GM12878 (cell line): ENCODE data around the gene RHOG. TPM values are rescaled to one million over a fixed set of nuclear protein-coding genes. Genes with fewer than 3 reads are reported as not detected.

Experiments used
- ATAC-seq: fragments of 200-7000 bp; cut with Tn5 transposase; 3 replicates; pipeline ENCODE4 v1.9.1; 2020; ENCODE audit warnings: mild to moderate bottlenecking, moderate library complexity
- BruUV-seq: library from RNA; stranded (reverse); fragments of 400-500 nt; replicated peaks from 2 replicates; lab custom pipeline; 2021; lab: Mats Ljungman, UMichigan
- CTCF ChIA-PET: fragments of 300-600 bp; sonication (Branson Sonifier 250); formaldehyde crosslinking; extraction: SDS; loops from one replicate; lab custom pipeline; 2021; ENCODE audit warnings: inconsistent platforms; lab: Yijun Ruan, JAX
- POLR2A ChIA-PET: fragments of 350-600 bp; formaldehyde crosslinking; extraction: SDS; loops from one replicate; lab custom pipeline; 2021; ENCODE audit warnings: inconsistent platforms; lab: Charles Lee
- RAD21 ChIA-PET: fragments of 300-600 bp; sonication (Branson Sonifier 250); formaldehyde crosslinking; loops from one replicate; lab custom pipeline; 2023; ENCODE audit warnings: antibody characterized with exemption; ENCODE audit not compliant: unreplicated experiment; lab: Charles Lee
- SMC1A ChIA-PET: fragments of 300-600 bp; sonication (Branson Sonifier 250); formaldehyde crosslinking; loops from one replicate; lab custom pipeline; 2023; ENCODE audit not compliant: unreplicated experiment, uncharacterized antibody; lab: Charles Lee
- DNase-seq: peaks from one replicate; pipeline ENCODE4 v3.0.0-alpha.2; 2011; ENCODE audit warnings: low read depth, low spot score
- FAIRE-seq: peaks from 3 replicates; lab custom pipeline; 2011; peaks lifted over from hg19 to GRCh38; lab: Jason Lieb, UNC
- H2AFZ ChIP-seq: 2 replicates; pipeline ENCODE4 v1.6.0; 2011; ENCODE audit warnings: low read depth, low read length, control low read depth; ENCODE audit not compliant: control insufficient read depth
- H3K27ac ChIP-seq: 2 replicates; pipeline ENCODE4 v1.5.1; 2011; ENCODE audit warnings: control low read depth; ENCODE audit not compliant: control insufficient read depth, insufficient read depth
- H3K27me3 ChIP-seq, 2 experiments: replicated peaks in 1 of 2; 2 replicates each; pipeline versions ENCODE4 v1.6.0 to v1.6.1; 2011; ENCODE audit warnings: low read length in 1 of 2; ENCODE audit not compliant: control insufficient read depth in 2 of 2, insufficient read depth in 2 of 2
- H3K36me3 ChIP-seq, 2 experiments: 2 replicates each; pipeline ENCODE4 v1.5.1; 2011; ENCODE audit warnings: low read length in 1 of 2; ENCODE audit not compliant: control insufficient read depth in 2 of 2, insufficient read depth in 2 of 2
- H3K4me1 ChIP-seq: 2 replicates; pipeline ENCODE4 v1.6.1; 2011; ENCODE audit warnings: mild to moderate bottlenecking, low read length, moderate library complexity, mixed read lengths; ENCODE audit not compliant: control insufficient read depth, insufficient read depth
- H3K4me2 ChIP-seq: 2 replicates; pipeline ENCODE4 v1.6.0; 2011; ENCODE audit warnings: control low read depth; ENCODE audit not compliant: control insufficient read depth, insufficient read depth
- H3K4me3 ChIP-seq: fragments of 200-600 bp; sonication (generic); 2 replicates; pipeline ENCODE4 v1.5.1; 2016
- H3K79me2 ChIP-seq: 2 replicates; pipeline ENCODE4 v1.6.0; 2011; ENCODE audit warnings: low read length; ENCODE audit not compliant: control insufficient read depth, insufficient read depth
- H3K9ac ChIP-seq: 2 replicates; pipeline ENCODE4 v1.8.0; 2011; ENCODE audit warnings: low read length, control low read depth, mixed read lengths; ENCODE audit not compliant: control insufficient read depth, insufficient read depth
- H3K9me3 ChIP-seq: replicated peaks from 3 replicates; pipeline ENCODE4 v1.5.1; 2011; ENCODE audit warnings: mild to moderate bottlenecking, low read length; ENCODE audit not compliant: control insufficient read depth, insufficient read depth
- H4K20me1 ChIP-seq: 2 replicates; pipeline ENCODE4 v1.6.0; 2011; ENCODE audit not compliant: control insufficient read depth, insufficient read depth
- FOS ChIP-seq: IDR thresholded peaks from 3 replicates; pipeline ENCODE4 v1.6.1; 2011; ENCODE audit warnings: borderline replicate concordance; ENCODE audit not compliant: insufficient read length; ENCODE audit errors: extremely low read depth
- GATAD2B ChIP-seq: fragments of 450-650 bp; conservative IDR thresholded peaks from 2 replicates; pipeline ENCODE4 v1.6.1; 2017; ENCODE audit warnings: low read depth, mild to moderate bottlenecking, moderate library complexity
- HDAC2 ChIP-seq: fragments of 200-600 bp; sonication (generic); IDR thresholded peaks from 2 replicates; pipeline ENCODE4 v1.6.1; 2017
- HDAC6 ChIP-seq: fragments of 200-600 bp; sonication (generic); IDR thresholded peaks from one replicate; pipeline ENCODE4 v1.8.0; 2017; ENCODE audit warnings: antibody characterized with exemption; ENCODE audit not compliant: unreplicated experiment
- IRF4 ChIP-seq: IDR thresholded peaks from 2 replicates; pipeline ENCODE4 v1.6.1; 2011; ENCODE audit warnings: low read depth, low read length
- MEF2B ChIP-seq: fragments of 450-650 bp; IDR thresholded peaks from 2 replicates; pipeline ENCODE4 v1.6.1; 2018; ENCODE audit warnings: mild to moderate bottlenecking, moderate library complexity; ENCODE audit not compliant: partially characterized antibody, poor library complexity, severe bottlenecking
- MXI1 ChIP-seq: fragments of 150-350 bp; IDR thresholded peaks from 2 replicates; pipeline ENCODE4 v1.6.1; 2011; ENCODE audit warnings: low read depth, mild to moderate bottlenecking, inconsistent platforms, low read length, improper control_type of control experiment
- POU2F2 ChIP-seq: IDR thresholded peaks from 3 replicates; pipeline ENCODE4 v1.6.1; 2011; ENCODE audit warnings: low read depth, mild to moderate bottlenecking, low read length, borderline replicate concordance
- RAD21 ChIP-seq: IDR thresholded peaks from 2 replicates; pipeline ENCODE4 v1.6.1; 2011; ENCODE audit warnings: mild to moderate bottlenecking, low read depth, low read length, moderate library complexity; ENCODE audit not compliant: insufficient read depth
- RAD51 ChIP-seq: fragments of 450-650 bp; IDR thresholded peaks from 2 replicates; pipeline ENCODE4 v1.6.1; 2016; ENCODE audit warnings: moderate library complexity, mild to moderate bottlenecking, inconsistent platforms
- SIN3A ChIP-seq: IDR thresholded peaks from 2 replicates; pipeline ENCODE4 v1.6.1; 2012; ENCODE audit warnings: low read depth, low read length, improper control_type of control experiment
- SMAD1 ChIP-seq: fragments of 450-650 bp; IDR thresholded peaks from 2 replicates; pipeline ENCODE4 v1.6.1; 2018; ENCODE audit warnings: mild to moderate bottlenecking, low read depth; ENCODE audit not compliant: partially characterized antibody
- SMC3 ChIP-seq: IDR thresholded peaks from 2 replicates; pipeline ENCODE4 v1.6.1; 2011; ENCODE audit warnings: low read length, improper control_type of control experiment, borderline replicate concordance
- ZZZ3 ChIP-seq: IDR thresholded peaks from 2 replicates; pipeline ENCODE4 v1.6.1; 2011; ENCODE audit warnings: low read depth; ENCODE audit not compliant: control insufficient read depth, insufficient read length
- WGBS: methylation state at CpG from one replicate; pipeline ENCODE4 v1.1.6; 2016; ENCODE audit warnings: low lambda C conversion rate; ENCODE audit not compliant: insufficient replicate concordance, insufficient coverage; ENCODE audit errors: missing lambda C conversion rate; 5-methylcytosine and 5-hydroxymethylcytosine counted together
- in situ Hi-C: fragments of 300-500 bp; cut with MboI; formaldehyde crosslinking; loops from 9 replicates; pipeline ENCODE4 v1.14.3; 2018; ENCODE audit warnings: mixed read lengths
- intact Hi-C: fragments of 100-400 bp; cut with micrococcal nuclease; formaldehyde crosslinking; loops from one replicate; pipeline ENCODE4 v1.14.2; 2022; ENCODE audit not compliant: unreplicated experiment
- polyA plus RNA-seq, 11 experiments: library from polyadenylated mRNA; depleted of rRNA in 4 of 11; unstranded in 6 of 11; stranded (reverse) in 5 of 11; fragments of >200 nt; fragmentation: Nextera tagmentation in 4 of 11; fragmentation: Illumina TruSeq in 1 of 11; extraction: Ambion mirVana in 4 of 11; extraction: Trizol in 1 of 11; gene quantifications; 1 replicate in 1 of 11; 2 replicates in 10 of 11; pipeline versions ENCODE4 v1.2.1 to v1.2.3, GENCODE V29; 2011 to 2016; ENCODE audit warnings: inconsistent platforms in 2 of 11, missing spikeins in 2 of 11, low read depth in 1 of 11
- total RNA-seq, 4 experiments: library from RNA; depleted of rRNA in 3 of 4; stranded (reverse); fragments of >200 nt in 3 of 4; fragmentation: Illumina TruSeq in 1 of 4; extraction: Trizol in 1 of 4; gene quantifications; 2 replicates each; pipeline versions ENCODE4 v1.2.1 to v1.2.3, GENCODE V29; 2013 to 2021
- TF ChIP-seq, protein P1 (sequence below): fragments of 450-650 bp; IDR thresholded peaks from 2 replicates; pipeline ENCODE4 v1.6.1; 2018; ENCODE audit warnings: borderline replicate concordance, mild to moderate bottlenecking; ENCODE audit not compliant: partially characterized antibody
- TF ChIP-seq, protein P2 (sequence below): IDR thresholded peaks from 2 replicates; pipeline ENCODE4 v1.6.1; 2012; ENCODE audit warnings: low read depth, low read length, improper control_type of control experiment
- TF ChIP-seq, protein P3 (sequence below), 3 experiments: IDR thresholded peaks in 2 of 3; conservative IDR thresholded peaks in 1 of 3; 2 replicates each; pipeline ENCODE4 v1.5.1; 2011; ENCODE audit warnings: low read depth in 3 of 3, low read length in 3 of 3, mild to moderate bottlenecking in 3 of 3, control low read depth in 2 of 3, moderate library complexity in 2 of 3, inconsistent platforms in 1 of 3, mixed read lengths in 1 of 3; ENCODE audit not compliant: control insufficient read depth in 2 of 3, insufficient read depth in 1 of 3; ENCODE audit errors: extremely low read depth in 1 of 3

RHOG gene
- total and polyA plus RNA-seq, 10 of the 15 experiments (the other 5 are each of a cell fraction or from before 2014, with no cell fraction given) = 16.0 to 172 (median 94.8) TPM

DNA sequence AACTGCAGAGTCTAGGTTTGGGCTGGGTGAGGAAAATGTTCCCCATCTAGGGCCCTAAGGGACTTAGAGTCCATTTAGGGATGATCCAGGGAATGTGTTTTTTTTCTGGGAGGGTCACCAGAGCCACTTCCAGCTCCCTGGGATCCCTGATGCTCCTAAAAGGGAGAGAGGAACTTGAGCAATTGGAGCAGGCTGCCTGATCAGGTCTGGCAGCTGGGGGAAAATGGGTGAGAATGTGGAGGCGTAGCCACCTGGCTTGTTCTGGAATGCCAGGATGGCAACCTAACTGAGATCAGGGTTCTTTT, 31.2 kb downstream of the RHOG start (continued):
- TF ChIP-seq HDAC6 = no peak
- no peak for TF ChIP-seq ZZZ3
- no peak for TF ChIP-seq MEF2B
- TF ChIP-seq IRF4 = no peak
- TF ChIP-seq SMC3 = no peak
- TF ChIP-seq, protein P1, sequence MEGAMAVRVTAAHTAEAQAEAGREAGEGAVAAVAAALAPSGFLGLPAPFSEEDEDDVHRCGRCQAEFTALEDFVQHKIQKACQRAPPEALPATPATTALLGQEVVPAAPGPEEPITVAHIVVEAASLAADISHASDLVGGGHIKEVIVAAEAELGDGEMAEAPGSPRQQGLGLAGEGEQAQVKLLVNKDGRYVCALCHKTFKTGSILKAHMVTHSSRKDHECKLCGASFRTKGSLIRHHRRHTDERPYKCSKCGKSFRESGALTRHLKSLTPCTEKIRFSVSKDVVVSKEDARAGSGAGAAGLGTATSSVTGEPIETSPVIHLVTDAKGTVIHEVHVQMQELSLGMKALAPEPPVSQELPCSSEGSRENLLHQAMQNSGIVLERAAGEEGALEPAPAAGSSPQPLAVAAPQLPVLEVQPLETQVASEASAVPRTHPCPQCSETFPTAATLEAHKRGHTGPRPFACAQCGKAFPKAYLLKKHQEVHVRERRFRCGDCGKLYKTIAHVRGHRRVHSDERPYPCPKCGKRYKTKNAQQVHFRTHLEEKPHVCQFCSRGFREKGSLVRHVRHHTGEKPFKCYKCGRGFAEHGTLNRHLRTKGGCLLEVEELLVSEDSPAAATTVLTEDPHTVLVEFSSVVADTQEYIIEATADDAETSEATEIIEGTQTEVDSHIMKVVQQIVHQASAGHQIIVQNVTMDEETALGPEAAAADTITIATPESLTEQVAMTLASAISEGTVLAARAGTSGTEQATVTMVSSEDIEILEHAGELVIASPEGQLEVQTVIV = no peak
- TF ChIP-seq HDAC2 = no peak

DNA sequence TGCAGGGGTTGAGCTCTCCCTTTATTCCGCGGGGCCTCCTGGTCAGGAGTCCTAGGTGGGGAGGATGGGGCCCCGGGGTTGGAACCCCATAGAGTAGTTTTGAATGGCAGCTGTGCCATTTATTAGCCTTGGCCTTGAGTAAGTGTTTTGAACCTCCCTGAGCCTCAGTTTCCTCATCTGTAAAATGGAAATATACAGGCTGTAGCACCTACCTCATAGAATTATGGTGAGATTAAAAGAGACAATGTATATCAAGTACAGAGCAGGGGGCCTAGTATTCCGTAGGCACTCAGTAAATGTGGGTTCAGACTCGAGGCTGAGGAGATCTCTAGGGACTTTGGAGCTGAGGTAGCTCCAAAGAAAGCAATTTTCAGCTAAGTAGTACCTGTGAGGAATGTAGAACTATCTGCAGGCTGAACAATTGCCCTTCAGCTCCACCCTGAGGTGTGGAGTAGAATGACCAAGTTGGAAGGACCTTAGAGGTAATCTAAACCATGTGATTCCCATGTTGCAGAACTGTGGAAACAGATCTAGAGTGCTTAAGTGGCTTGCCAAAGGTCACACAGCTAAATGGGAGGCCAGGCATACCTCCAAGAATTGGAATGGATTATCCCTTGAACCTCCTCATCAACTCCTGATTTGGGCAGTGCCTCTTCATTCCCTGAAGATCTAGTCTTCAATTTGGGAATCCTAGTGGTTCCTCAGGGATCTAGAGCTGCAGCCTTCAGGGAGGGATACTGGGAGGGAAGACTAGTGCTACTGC, 31.7 kb downstream of the RHOG start:
- no peaks in the 10 kb centered on the region for H3K27me3 ChIP-seq
- peak; percentile 41 for DNase-seq
- 40% methylated on average over 5 of the region's 5 CpGs for WGBS
- in situ Hi-C loops = no loop called here
- peak; percentile 90 for FAIRE-seq
- peak overlapping the region; percentile 95 for H3K4me2 ChIP-seq
- H3K4me1 ChIP-seq = no peaks in the 10 kb centered on the region
- no peaks in the 10 kb centered on the region for H3K79me2 ChIP-seq
- no TSS peak for BruUV-seq
- ChIA-PET SMC1A (interaction anchor here (0.6 to 4.1 kb wide), 35 partner anchors 11 to 334 kb away, joined by 3 to 33 read pairs (median 4); partner anchors contain the start of genes NUP98, RHOG and STIM1), CTCF (interaction anchor here (0.5 to 4.5 kb wide), 49 partner anchors 9 to 820 kb away, joined by 3 to 44 read pairs (median 4); partner anchors contain the start of genes NUP98, RHOG and STIM1), POLR2A (interaction anchor here (0.6 to 1.9 kb wide), 10 partner anchors 8 to 263 kb away, joined by 3 to 5 read pairs (median 3); partner anchors contain the start of gene RHOG), RAD21 (interaction anchor here (0.6 to 4.4 kb wide), 23 partner anchors 8 to 301 kb away, joined by 3 to 25 read pairs (median 4); partner anchors contain the start of genes NUP98, RHOG and STIM1)
- peak overlapping the region; percentile 95 for H2AFZ ChIP-seq
- H3K36me3 ChIP-seq = no peaks in the 10 kb centered on the region; a peak in 1 of 4 replicates
- H3K27ac ChIP-seq = no peak overlapping the region
- intact Hi-C loops = no loop called here
- ATAC-seq = peak; percentile 91
- no peaks in the 10 kb centered on the region for H3K9me3 ChIP-seq
- peak overlapping the region; percentile 55; the same call in 1 of the 2 replicates for H3K9ac ChIP-seq
- peak overlapping the region; percentile 92 for H3K4me3 ChIP-seq
- H4K20me1 ChIP-seq = no peaks in the 10 kb centered on the region
- TF ChIP-seq RAD21 (peak; percentile 86), SMAD1 (no peak), MXI1 (0 out of 2 replicates have a peak, but pooled peaks have one; percentile 15), POU2F2 (0 out of 3 replicates have a peak, but pooled peaks have one; percentile 21), SMC3 (peak; percentile 55; the same call in 1 of the 2 replicates), SIN3A (0 out of 2 replicates have a peak, but pooled peaks have one; percentile 38), RAD51 (peak; percentile 53; the same call in 1 of the 2 replicates), GATAD2B (no peak), FOS (no peak)
- TF ChIP-seq, protein P2, sequence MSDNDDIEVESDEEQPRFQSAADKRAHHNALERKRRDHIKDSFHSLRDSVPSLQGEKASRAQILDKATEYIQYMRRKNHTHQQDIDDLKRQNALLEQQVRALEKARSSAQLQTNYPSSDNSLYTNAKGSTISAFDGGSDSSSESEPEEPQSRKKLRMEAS = no peak
- TF ChIP-seq, protein P3, sequence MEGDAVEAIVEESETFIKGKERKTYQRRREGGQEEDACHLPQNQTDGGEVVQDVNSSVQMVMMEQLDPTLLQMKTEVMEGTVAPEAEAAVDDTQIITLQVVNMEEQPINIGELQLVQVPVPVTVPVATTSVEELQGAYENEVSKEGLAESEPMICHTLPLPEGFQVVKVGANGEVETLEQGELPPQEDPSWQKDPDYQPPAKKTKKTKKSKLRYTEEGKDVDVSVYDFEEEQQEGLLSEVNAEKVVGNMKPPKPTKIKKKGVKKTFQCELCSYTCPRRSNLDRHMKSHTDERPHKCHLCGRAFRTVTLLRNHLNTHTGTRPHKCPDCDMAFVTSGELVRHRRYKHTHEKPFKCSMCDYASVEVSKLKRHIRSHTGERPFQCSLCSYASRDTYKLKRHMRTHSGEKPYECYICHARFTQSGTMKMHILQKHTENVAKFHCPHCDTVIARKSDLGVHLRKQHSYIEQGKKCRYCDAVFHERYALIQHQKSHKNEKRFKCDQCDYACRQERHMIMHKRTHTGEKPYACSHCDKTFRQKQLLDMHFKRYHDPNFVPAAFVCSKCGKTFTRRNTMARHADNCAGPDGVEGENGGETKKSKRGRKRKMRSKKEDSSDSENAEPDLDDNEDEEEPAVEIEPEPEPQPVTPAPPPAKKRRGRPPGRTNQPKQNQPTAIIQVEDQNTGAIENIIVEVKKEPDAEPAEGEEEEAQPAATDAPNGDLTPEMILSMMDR (IDR thresholded peaks at IDR 0.05 in 2 of 3, conservative IDR thresholded peaks at IDR 0.05 in 1 of 3; ENCODE audit: control insufficient read depth in 2 of 3, extremely low read depth in 1 of 3, insufficient read depth in 1 of 3, low read depth in 3 of 3, low read length in 3 of 3) = peak; percentile 73 to 78 (median 74)
